Measurements from ENCODE around the gene WNT9B.

GRCh38 chr17:46813920-46814319 lies 37.5 kb upstream of the WNT9B start:
- TF ChIP-seq POLR2A (IDR thresholded peaks at IDR 0.05) = no peak
- TF ChIP-seq CTCF (IDR thresholded peaks at IDR 0.05) = no peak
- no peak for TF ChIP-seq POLR2AphosphoS5 (IDR thresholded peaks at IDR 0.05)
- no peak for TF ChIP-seq EP300 (IDR thresholded peaks at IDR 0.05; ENCODE audit: low read depth)
